Esophagus muscularis mucosa (tissue), 4 donors: Measurements from ENCODE around the gene ZNF526. TPM values are rescaled to one million over a fixed set of nuclear protein-coding genes. Genes with fewer than 3 reads are reported as not detected.

Experiments used
- DNase-seq: peaks from one replicate; pipeline ENCODE4 v3.0.0-alpha.2; 2017; ENCODE audit errors: extremely low spot score
- H3K27ac ChIP-seq, 4 donors: fragments of 200-600 bp; sonication (generic); replicated peaks in 1 of 4; 1 replicate in 3 of 4; 2 replicates in 1 of 4; pipeline ENCODE4 v1.5.1; 2016 to 2019; ENCODE audit warnings: mild to moderate bottlenecking in 1 of 4
- H3K27me3 ChIP-seq, 4 donors: fragments of 200-600 bp; sonication (generic); one replicate each; pipeline versions ENCODE4 v1.5.1 to v1.6.0; 2016 to 2019
- H3K36me3 ChIP-seq, 4 donors: fragments of 200-600 bp; sonication (generic); one replicate each; pipeline ENCODE4 v1.5.1; 2016 to 2019
- H3K4me1 ChIP-seq, 4 donors: fragments of 200-600 bp; sonication (generic); one replicate each; pipeline ENCODE4 v1.5.1; 2016 to 2019
- H3K4me3 ChIP-seq, 4 donors: fragments of 200-600 bp; sonication (generic); 1 replicate in 2 of 4; 2 replicates in 2 of 4; pipeline ENCODE4 v1.5.1; 2016 to 2019; ENCODE audit warnings: mild to moderate bottlenecking in 4 of 4, moderate library complexity in 1 of 4
- H3K9me3 ChIP-seq, 4 donors: fragments of 200-600 bp; sonication (generic); 1 replicate in 3 of 4; 2 replicates in 1 of 4; pipeline ENCODE4 v1.5.1; 2016 to 2019
- CTCF ChIP-seq, 3 experiments: fragments of 200-600 bp in 2 of 3; fragments of 450-650 bp in 1 of 3; sonication (generic) in 2 of 3; IDR thresholded peaks; one replicate each; pipeline ENCODE4 v1.5.1; 2017 to 2019; ENCODE audit warnings: antibody characterized with exemption in 3 of 3, mild to moderate bottlenecking in 2 of 3, moderate library complexity in 1 of 3
- EP300 ChIP-seq: sonication (generic); formaldehyde crosslinking; IDR thresholded peaks from one replicate; pipeline ENCODE4 v1.6.1; 2017; ENCODE audit warnings: antibody characterized with exemption
- POLR2A ChIP-seq: fragments of 450-650 bp; IDR thresholded peaks from one replicate; pipeline ENCODE4 v1.6.1; 2017; ENCODE audit warnings: antibody characterized with exemption, moderate library complexity, mild to moderate bottlenecking, low read depth
- POLR2AphosphoS5 ChIP-seq, 2 donors: sonication (generic); formaldehyde crosslinking; IDR thresholded peaks; one replicate each; pipeline ENCODE4 v1.6.1; 2017; ENCODE audit warnings: antibody characterized with exemption in 2 of 2
- WGBS: methylation state at CpG from one replicate; pipeline ENCODE4 v1.1.5; 2018; 5-methylcytosine and 5-hydroxymethylcytosine counted together
- intact Hi-C: fragments of 100-400 bp; cut with DNase I; formaldehyde crosslinking; loops from one replicate; pipeline ENCODE4 v1.15.1; 2023
- total RNA-seq, 4 donors: library from RNA; depleted of rRNA; stranded (reverse); fragments of >200 nt; gene quantifications; one replicate each; pipeline versions ENCODE4 v1.1.0 to v1.2.1, GENCODE V29; 2016

The ZNF526 gene
- total RNA-seq, 4 donors from 2014 or later: 4.3 to 8.6 (median 7.1) TPM

- intact Hi-C loops: no loop called here
These were observed 22.0 kb downstream of the ZNF526 start for GRCh38 chr19:42242069-42242511.

GRCh38 chr19:42242512-42243409, 22.6 kb downstream of the ZNF526 start, which contains the start of gene GSK3A:
TSS of gene GSK3A (minus strand) at chr19:42242602. CDS start at chr19:42242465, 137 bp downstream.
- peak; percentile 99 for DNase-seq
- H3K4me3 ChIP-seq: peak within 1 kb of the TSS; percentile 79 to 92 (median 86)
- no peaks in the 10 kb centered on the region for H3K9me3 ChIP-seq
- H3K27me3 ChIP-seq: no peaks in the 10 kb centered on the region
- H3K27ac ChIP-seq: peak within 1 kb of the TSS; percentile 95 to 100 (median 100)
- intact Hi-C loops: no loop called here
- peaks cover 51 to 78% (median 66%) of the 10 kb centered on the region in 4 donors for H3K4me1 ChIP-seq
- WGBS: 0% methylated on average over 46 of the region's 76 CpGs
- peaks cover 0 to 39% (median 11%) of the 10 kb centered on the region in 4 donors for H3K36me3 ChIP-seq
- TF ChIP-seq CTCF (IDR thresholded peaks at IDR 0.05): peak in 1 of 3 experiments; percentile 7
- peak; percentile 67 for TF ChIP-seq POLR2A
- TF ChIP-seq EP300: no peak
- TF ChIP-seq POLR2AphosphoS5 (IDR thresholded peaks at IDR 0.05): peak; percentile 96

More at GRCh38 chr19:42242069-42242511, 22.0 kb downstream of the ZNF526 start:
- peak overlapping the region; percentile 79 to 92 (median 86) for H3K4me3 ChIP-seq
- TF ChIP-seq POLR2A (no peak), CTCF (IDR thresholded peaks at IDR 0.05) (no peak), EP300 (no peak), POLR2AphosphoS5 (IDR thresholded peaks at IDR 0.05) (no peak)
- peak overlapping the region; percentile 95 to 100 (median 100) for H3K27ac ChIP-seq
- H3K36me3 ChIP-seq: peaks cover 0 to 39% (median 14%) of the 10 kb centered on the region in 4 donors
- H3K4me1 ChIP-seq: peaks cover 47 to 71% (median 63%) of the 10 kb centered on the region in 4 donors
- DNase-seq: no peak
- 0% methylated on average over 19 of the region's 49 CpGs for WGBS
- H3K27me3 ChIP-seq: no peaks in the 10 kb centered on the region
- H3K9me3 ChIP-seq: no peaks in the 10 kb centered on the region

- H3K4me3 ChIP-seq: peak overlapping the region; percentile 79 to 92 (median 86)
- 2% methylated on average over 38 of the region's 45 CpGs for WGBS
- peak overlapping the region; percentile 95 to 100 (median 100) for H3K27ac ChIP-seq
- H3K36me3 ChIP-seq: peaks cover 5 to 39% (median 22%) of the 10 kb centered on the region in 4 donors
- peak; percentile 99 for DNase-seq
- no peaks in the 10 kb centered on the region for H3K9me3 ChIP-seq
- H3K27me3 ChIP-seq: no peaks in the 10 kb centered on the region
- H3K4me1 ChIP-seq: peaks cover 60 to 86% (median 75%) of the 10 kb centered on the region in 4 donors
- TF ChIP-seq POLR2AphosphoS5 (IDR thresholded peaks at IDR 0.05) (peak; percentile 88 to 95), CTCF (IDR thresholded peaks at IDR 0.05) (peak; percentile 63 to 87 (median 73)), POLR2A (no peak), EP300 (no peak)
- intact Hi-C loops: loop anchor here (5.0 kb wide), 1 partner anchor 53 kb away; no protein-coding TSS in a partner anchor
These were observed 24.5 kb downstream of the ZNF526 start for GRCh38 chr19:42244347-42245220.

- peaks cover 66 to 86% (median 75%) of the 10 kb centered on the region in 4 donors for H3K4me1 ChIP-seq
- no peak for TF ChIP-seq POLR2AphosphoS5 (IDR thresholded peaks at IDR 0.05)
- TF ChIP-seq POLR2A: no peak
- no peak for TF ChIP-seq EP300
- TF ChIP-seq CTCF (IDR thresholded peaks at IDR 0.05): no peak
- intact Hi-C loops: loop anchor here (5.0 kb wide), 1 partner anchor 52 kb away; no protein-coding TSS in a partner anchor
- H3K4me3 ChIP-seq: peak overlapping the region in 3 of 4 donors; percentile 79 to 92 (median 88)
- H3K27me3 ChIP-seq: no peaks in the 10 kb centered on the region
- DNase-seq: no peak
- H3K36me3 ChIP-seq: peaks cover 5 to 39% (median 22%) of the 10 kb centered on the region in 4 donors
- H3K9me3 ChIP-seq: no peaks in the 10 kb centered on the region
- peak overlapping the region; percentile 95 to 100 (median 100) for H3K27ac ChIP-seq
- 67% methylated on average over 10 of the region's 10 CpGs for WGBS
These were observed 25.1 kb downstream of the ZNF526 start for GRCh38 chr19:42245231-42245630.
